OCI-LY3 (cell line): ENCODE data around the gene POLR2L.

Source experiments
- H2AFZ ChIP-seq: fragments of 200-600, 300-600 bp; shearing (Covaris generic); 2 replicates; pipeline ENCODE4 v1.6.0; 2014; ENCODE audit warnings: antibody characterized with exemption, low read depth, low read length
- H3K27ac ChIP-seq: fragments of 200-600, 300-600 bp; sonication (generic); 2 replicates; pipeline ENCODE4 v1.5.1; 2014; ENCODE audit warnings: mild to moderate bottlenecking, low read length, moderate library complexity, mixed read lengths
- H3K27me3 ChIP-seq: fragments of 200-600, 300-600 bp; sonication (generic); 2 replicates; pipeline ENCODE4 v1.6.1; 2014; ENCODE audit warnings: low read depth, low read length, mixed read lengths
- H3K36me3 ChIP-seq: fragments of 200-600, 300-600 bp; sonication (generic); replicated peaks from 2 replicates; pipeline ENCODE3; 2014; ENCODE audit warnings: low read depth, low read length, mixed read lengths
- H3K4me1 ChIP-seq: fragments of 300-600, 200-600 bp; sonication (generic); 2 replicates; pipeline ENCODE4 v1.6.1; 2014; ENCODE audit warnings: low read length, mixed read lengths
- H3K4me2 ChIP-seq: fragments of 200-600, 300-600 bp; sonication (generic); 2 replicates; pipeline ENCODE4 v1.6.1; 2014; ENCODE audit warnings: low read length, mixed read lengths
- H3K4me3 ChIP-seq: fragments of 300-600, 200-600 bp; sonication (generic); 2 replicates; pipeline ENCODE4 v1.5.1; 2014; ENCODE audit warnings: antibody characterized with exemption, mild to moderate bottlenecking, low read length, moderate library complexity
- H3K79me2 ChIP-seq: fragments of 300-600, 200-600 bp; shearing (Covaris generic); 2 replicates; pipeline ENCODE4 v1.6.1; 2014; ENCODE audit warnings: mild to moderate bottlenecking, low read length, mixed read lengths
- H3K9ac ChIP-seq: fragments of 300-600, 200-600 bp; shearing (Covaris generic); 2 replicates; pipeline ENCODE4 v1.6.0; 2014; ENCODE audit warnings: mild to moderate bottlenecking, low read length, moderate library complexity
- H3K9me3 ChIP-seq: fragments of 200-600, 300-600 bp; shearing (Covaris generic); 2 replicates; pipeline ENCODE4 v1.6.1; 2014; ENCODE audit warnings: low read length, mixed read lengths; ENCODE audit not compliant: insufficient read depth
- H4K20me1 ChIP-seq: fragments of 200-600, 300-600 bp; sonication (generic); 2 replicates; pipeline ENCODE4 v1.6.1; 2016; ENCODE audit warnings: low read length, mixed read lengths; ENCODE audit not compliant: insufficient read depth
- CTCF ChIP-seq: fragments of 200-600, 300-600 bp; sonication (generic); IDR thresholded peaks from 2 replicates; pipeline ENCODE4 v1.5.1; 2014; ENCODE audit warnings: antibody characterized with exemption, low read length, low read depth
- EZH2phosphoT487 ChIP-seq: fragments of 200-600 bp; shearing (Covaris generic); IDR thresholded peaks from 2 replicates; pipeline ENCODE4 v1.6.1; 2018; ENCODE audit warnings: antibody characterized with exemption, mixed run types, low read depth

POLR2L gene

GRCh38 chr11:858053-858761, 15.9 kb upstream of the POLR2L start:
- H3K4me1 ChIP-seq: no peaks in the 10 kb centered on the region
- no peak overlapping the region for H3K27ac ChIP-seq
- H4K20me1 ChIP-seq: no peaks in the 10 kb centered on the region
- H3K4me3 ChIP-seq: no peak overlapping the region
- no peak overlapping the region for H3K9ac ChIP-seq
- H3K79me2 ChIP-seq: no peaks in the 10 kb centered on the region
- H3K4me2 ChIP-seq: no peak overlapping the region
- TF ChIP-seq CTCF (no peak), EZH2phosphoT487 (no peak)
- H3K9me3 ChIP-seq: no peaks in the 10 kb centered on the region
- H3K27me3 ChIP-seq: no peaks in the 10 kb centered on the region
- H2AFZ ChIP-seq: no peak overlapping the region
- no peaks in the 10 kb centered on the region for H3K36me3 ChIP-seq

GRCh38 chr11:856397-856796, 14.1 kb upstream of the POLR2L start:
- Histone ChIP-seq H4K20me1 (no peaks in the 10 kb centered on the region), H3K27ac (no peak overlapping the region)

GRCh38 chr11:855796-856195, 13.5 kb upstream of the POLR2L start:
- Histone ChIP-seq H2AFZ (no peak overlapping the region), H3K79me2 (no peaks in the 10 kb centered on the region), H3K9ac (no peak overlapping the region), H3K27ac (no peak overlapping the region), H3K4me3 (no peak overlapping the region), H3K9me3 (no peaks in the 10 kb centered on the region), H3K4me1 (no peaks in the 10 kb centered on the region), H3K4me2 (no peak overlapping the region), H3K36me3 (no peaks in the 10 kb centered on the region), H3K27me3 (no peaks in the 10 kb centered on the region), H4K20me1 (no peaks in the 10 kb centered on the region)
- no peak for TF ChIP-seq EZH2phosphoT487

More at GRCh38 chr11:856397-856796, 14.1 kb upstream of the POLR2L start:
- Histone ChIP-seq H3K9me3 (no peaks in the 10 kb centered on the region), H2AFZ (no peak overlapping the region), H3K36me3 (no peaks in the 10 kb centered on the region), H3K79me2 (no peaks in the 10 kb centered on the region), H3K9ac (no peak overlapping the region), H3K27me3 (no peaks in the 10 kb centered on the region), H3K4me2 (no peak overlapping the region), H3K4me1 (no peaks in the 10 kb centered on the region), H3K4me3 (no peak overlapping the region)
- no peak for TF ChIP-seq CTCF
- TF ChIP-seq EZH2phosphoT487: no peak

- no peaks in the 10 kb centered on the region for H3K4me1 ChIP-seq
- H3K79me2 ChIP-seq: no peaks in the 10 kb centered on the region
- no peak overlapping the region for H3K9ac ChIP-seq
- H3K9me3 ChIP-seq: no peaks in the 10 kb centered on the region
- TF ChIP-seq EZH2phosphoT487 (no peak), CTCF (no peak)
- no peaks in the 10 kb centered on the region for H3K36me3 ChIP-seq
- H4K20me1 ChIP-seq: no peaks in the 10 kb centered on the region
- no peak overlapping the region for H3K4me3 ChIP-seq
- H2AFZ ChIP-seq: no peak overlapping the region
- H3K27ac ChIP-seq: no peak overlapping the region
- no peaks in the 10 kb centered on the region for H3K27me3 ChIP-seq
- H3K4me2 ChIP-seq: no peak overlapping the region
Observed at GRCh38 chr11:855330-855674, 13.0 kb upstream of the POLR2L start.
